Tibial nerve (tissue), 4 donors: ENCODE measurements around the gene LSM12. TPM values are rescaled to one million over a fixed set of nuclear protein-coding genes. Genes with fewer than 3 reads are reported as not detected.
A peak's percentile ranks its signal among the peaks of the same experiment; 100 is the strongest.

ENCODE experiments used
- DNase-seq, 2 donors: peaks; one replicate each; pipeline ENCODE4 v3.0.0-alpha.2; 2019; ENCODE audit warnings: low spot score in 2 of 2
- H3K27ac ChIP-seq, 4 donors: fragments of 200-600 bp; sonication (generic) in 3 of 4; one replicate each; pipeline ENCODE4 v1.5.1; 2017 to 2019; ENCODE audit warnings: mild to moderate bottlenecking in 1 of 4
- H3K27me3 ChIP-seq, 2 donors: fragments of 200-600 bp; sonication (generic) in 1 of 2; one replicate each; pipeline versions ENCODE4 v1.5.1 to v1.6.0; 2017 to 2019
- H3K36me3 ChIP-seq, 3 donors: fragments of 200-600 bp; sonication (generic); one replicate each; pipeline ENCODE4 v1.5.1; 2018 to 2019
- H3K4me1 ChIP-seq, 4 donors: fragments of 200-600 bp; sonication (generic) in 3 of 4; one replicate each; pipeline ENCODE4 v1.5.1; 2017 to 2019
- H3K4me3 ChIP-seq, 4 donors: fragments of 200-600 bp; sonication (generic) in 3 of 4; one replicate each; pipeline ENCODE4 v1.5.1; 2017 to 2019; ENCODE audit warnings: mild to moderate bottlenecking in 1 of 4, moderate library complexity in 1 of 4
- H3K9me3 ChIP-seq, 4 donors: fragments of 200-600 bp; sonication (generic) in 3 of 4; one replicate each; pipeline ENCODE4 v1.5.1; 2017 to 2019
- CTCF ChIP-seq, 5 experiments: fragments of 200-600 bp in 3 of 5; fragments of 450-650 bp in 2 of 5; sonication (generic) in 3 of 5; IDR thresholded peaks; one replicate each; pipeline ENCODE4 v1.5.1; 2016 to 2019; ENCODE audit warnings: antibody characterized with exemption in 5 of 5, mild to moderate bottlenecking in 3 of 5, moderate library complexity in 2 of 5
- EP300 ChIP-seq, 2 donors: sonication (generic); formaldehyde crosslinking; IDR thresholded peaks; one replicate each; pipeline ENCODE4 v1.6.1; 2017; ENCODE audit warnings: antibody characterized with exemption in 2 of 2, mild to moderate bottlenecking in 1 of 2
- POLR2A ChIP-seq, 2 donors: fragments of 450-650 bp; IDR thresholded peaks; one replicate each; pipeline ENCODE4 v1.6.1; 2017; ENCODE audit warnings: antibody characterized with exemption in 2 of 2, mild to moderate bottlenecking in 2 of 2, moderate library complexity in 2 of 2
- WGBS, 2 donors: methylation state at CpG; one replicate each; pipeline ENCODE4 v1.1.5; 2018; 5-methylcytosine and 5-hydroxymethylcytosine counted together
- total RNA-seq, 4 donors: library from RNA; depleted of rRNA; stranded (reverse); fragments of >200 nt; gene quantifications; one replicate each; pipeline ENCODE4 v1.1.0, GENCODE V29; 2016

The LSM12 gene
- total RNA-seq, 4 donors from 2014 or later = 18.2 to 37.2 (median 23.9) TPM

DNA sequence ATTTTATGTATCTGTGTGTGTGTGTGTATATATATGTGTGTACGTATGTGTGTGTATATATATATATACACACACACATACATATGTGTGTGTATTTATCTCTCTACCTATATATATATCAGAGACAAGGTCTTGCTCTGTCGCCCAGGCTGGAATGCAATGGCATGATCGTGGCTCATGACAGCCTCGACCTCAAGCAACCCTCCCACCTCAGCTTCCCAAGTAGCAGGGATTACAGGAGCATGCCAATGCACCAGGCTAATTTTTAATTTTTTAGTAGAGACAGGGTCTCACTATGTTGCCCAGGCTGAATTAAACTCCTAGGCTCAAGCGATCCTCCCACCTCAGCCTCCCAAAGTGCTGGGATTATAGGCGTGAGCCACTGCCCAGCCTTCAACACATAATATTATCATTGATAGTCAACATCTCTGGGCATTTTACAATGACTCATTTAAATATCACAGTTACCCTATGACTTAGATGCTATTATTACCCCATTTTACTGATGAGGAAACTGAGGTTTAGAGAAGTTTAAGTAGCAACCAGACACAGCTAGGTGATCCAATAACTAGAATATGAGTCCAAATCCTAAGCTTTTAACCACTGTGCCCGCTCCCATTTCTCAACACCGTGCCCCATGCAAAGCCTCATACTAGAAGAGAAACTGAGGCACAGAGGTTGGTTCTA is 28.4 kb upstream of the LSM12 start:
- 86 to 88% methylated on average over 8 of the region's 8 CpGs for WGBS, 2 donors

GRCh38 chr17:44093231-44093900 is 26.9 kb upstream of the LSM12 start:
- no peak for DNase-seq
- 85% methylated on average over 17 to 19 of the region's 21 CpGs for WGBS, 2 donors
- Histone ChIP-seq H3K36me3 (peaks cover 7 to 55% (median 16%) of the 10 kb centered on the region in 3 donors), H3K4me1 (peaks cover 0 to 39% (median 23%) of the 10 kb centered on the region in 4 donors), H3K9me3 (no peaks in the 10 kb centered on the region), H3K27ac (no peak overlapping the region), H3K4me3 (no peak overlapping the region), H3K27me3 (no peaks in the 10 kb centered on the region)
- no peak for TF ChIP-seq POLR2A (IDR thresholded peaks at IDR 0.05)
- TF ChIP-seq EP300 (IDR thresholded peaks at IDR 0.05) = no peak
- TF ChIP-seq CTCF (IDR thresholded peaks at IDR 0.05) = no peak

More for the DNA sequence above, 28.4 kb upstream of the LSM12 start:
- no peak for DNase-seq
- Histone ChIP-seq H3K27ac (peak overlapping the region in 3 of 4 donors; percentile 61 to 85 (median 85)), H3K36me3 (peaks cover 4 to 41% (median 16%) of the 10 kb centered on the region in 3 donors), H3K4me1 (peaks cover 0 to 51% (median 23%) of the 10 kb centered on the region in 4 donors), H3K4me3 (no peak overlapping the region), H3K9me3 (no peaks in the 10 kb centered on the region), H3K27me3 (no peaks in the 10 kb centered on the region)
- no peak for TF ChIP-seq CTCF (IDR thresholded peaks at IDR 0.05)
- no peak for TF ChIP-seq EP300 (IDR thresholded peaks at IDR 0.05)
- no peak for TF ChIP-seq POLR2A (IDR thresholded peaks at IDR 0.05)

DNA sequence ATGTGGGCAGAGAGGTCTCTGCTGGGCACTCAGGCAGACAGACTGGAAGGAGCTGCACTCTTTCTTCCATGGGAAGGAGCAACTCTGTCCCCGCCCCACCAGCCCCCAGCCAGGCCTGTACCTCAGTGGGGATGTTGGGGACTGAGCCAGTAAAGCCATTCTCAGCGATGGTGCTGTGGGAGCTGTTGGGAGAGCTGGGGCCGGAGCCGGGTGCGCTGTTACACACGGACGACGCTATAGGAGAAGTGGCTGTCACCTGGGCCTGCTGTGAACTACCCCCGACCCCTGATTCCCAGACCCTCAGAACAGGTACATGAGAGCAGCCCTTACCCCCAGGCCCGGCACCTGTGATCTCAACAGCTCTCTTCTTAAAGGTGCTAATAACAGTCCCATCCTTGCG is 25.6 kb upstream of the LSM12 start:
- Histone ChIP-seq H3K36me3 (peaks cover 7 to 68% (median 22%) of the 10 kb centered on the region in 3 donors), H3K4me1 (peaks cover 0 to 35% (median 19%) of the 10 kb centered on the region in 4 donors), H3K27me3 (no peaks in the 10 kb centered on the region), H3K9me3 (no peaks in the 10 kb centered on the region), H3K27ac (no peak overlapping the region), H3K4me3 (no peak overlapping the region)
- no peak for DNase-seq
- 91 to 93% methylated on average over 9 to 10 of the region's 11 CpGs for WGBS, 2 donors
- TF ChIP-seq CTCF (IDR thresholded peaks at IDR 0.05) (no peak), POLR2A (IDR thresholded peaks at IDR 0.05) (no peak), EP300 (IDR thresholded peaks at IDR 0.05) (no peak)

GRCh38 chr17:44091200-44091997 is 24.9 kb upstream of the LSM12 start:
- H3K4me1 ChIP-seq = peaks cover 0 to 35% (median 18%) of the 10 kb centered on the region in 4 donors
- H3K27me3 ChIP-seq = no peaks in the 10 kb centered on the region
- H3K4me3 ChIP-seq = no peak overlapping the region
- H3K36me3 ChIP-seq = peaks cover 7 to 75% (median 22%) of the 10 kb centered on the region in 3 donors
- no peaks in the 10 kb centered on the region for H3K9me3 ChIP-seq
- no peak overlapping the region for H3K27ac ChIP-seq
- no peak for TF ChIP-seq CTCF (IDR thresholded peaks at IDR 0.05)
- TF ChIP-seq POLR2A (IDR thresholded peaks at IDR 0.05) = no peak
- TF ChIP-seq EP300 (IDR thresholded peaks at IDR 0.05) = no peak
- 83 to 86% methylated on average over 9 to 13 of the region's 14 CpGs for WGBS, 2 donors
- no peak for DNase-seq
